Measurements from ENCODE around the gene ABCB4. TPM values are rescaled to one million over a fixed set of nuclear protein-coding genes. Genes with fewer than 3 reads are reported as not detected.

The ABCB4 gene
- total RNA-seq, 1 experiment from 2014 or later, result 0.20 TPM

DNA sequence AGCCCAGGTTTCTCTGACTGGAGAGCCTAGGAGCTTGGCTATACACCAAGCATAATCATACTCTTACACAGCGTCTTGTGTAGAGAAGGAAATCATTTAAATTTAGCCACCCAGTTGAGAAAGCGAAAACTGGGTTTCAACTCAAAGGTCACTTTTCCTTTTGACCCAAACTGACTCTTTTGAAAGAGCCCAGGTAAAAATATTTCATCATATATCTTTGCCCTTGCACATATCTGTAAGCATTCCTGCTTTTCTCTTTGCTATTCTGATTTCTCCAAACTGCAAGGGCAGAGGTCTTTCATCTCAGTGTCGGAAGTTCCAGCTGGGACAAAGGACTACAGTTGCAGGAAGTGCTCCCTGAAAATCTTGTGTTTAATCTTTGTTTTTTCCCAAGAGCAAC is 22.0 kb upstream of the ABCB4 start:
- Mint-ChIP-seq H3K36me3 (ENCODE audit: insufficient read depth in 1 of 3, low read depth in 3 of 3) (no peaks in the 10 kb centered on the region), H3K27ac (no peak overlapping the region), H3K9me3 (no peaks in the 10 kb centered on the region), H3K27me3 (ENCODE audit: low read depth) (no peaks in the 10 kb centered on the region; the same call in 1 of the 2 replicates), H3K4me3 (no peak overlapping the region), H3K4me1 (no peaks in the 10 kb centered on the region)
- H4K5ac ChIP-seq (ENCODE audit: insufficient read length, low read depth, low read length), result no peak overlapping the region
- H3K23me2 ChIP-seq (ENCODE audit: insufficient read length, low read depth, low read length, poor library complexity, severe bottlenecking), result no peaks in the 10 kb centered on the region
- H3K23ac ChIP-seq (ENCODE audit: insufficient read length, low read depth, low read length), result no peak overlapping the region
- no CpG with 5 or more reads among the region's 3 CpGs for WGBS (ENCODE audit: extremely low coverage, insufficient read length, low lambda C conversion rate)
- no peak overlapping the region for H3K18ac ChIP-seq (ENCODE audit: insufficient read length, low read depth, low read length)
- no peak overlapping the region for H2BK20ac ChIP-seq (ENCODE audit: low read depth, low read length, poor library complexity, severe bottlenecking)
- H3K27me3 ChIP-seq (ENCODE audit: insufficient read depth, low read length), result no peaks in the 10 kb centered on the region
- no peaks in the 10 kb centered on the region for H3K9me3 ChIP-seq (ENCODE audit: control insufficient read depth, low read depth, low read length)
- no peaks in the 10 kb centered on the region for H3K79me2 ChIP-seq (ENCODE audit: insufficient read depth, low read length)
- H2BK15ac ChIP-seq (ENCODE audit: low read depth, low read length), result no peak overlapping the region
- no peak overlapping the region for H2BK120ac ChIP-seq (ENCODE audit: low read depth, low read length, poor library complexity, severe bottlenecking)
- TF ChIP-seq, protein P1, sequence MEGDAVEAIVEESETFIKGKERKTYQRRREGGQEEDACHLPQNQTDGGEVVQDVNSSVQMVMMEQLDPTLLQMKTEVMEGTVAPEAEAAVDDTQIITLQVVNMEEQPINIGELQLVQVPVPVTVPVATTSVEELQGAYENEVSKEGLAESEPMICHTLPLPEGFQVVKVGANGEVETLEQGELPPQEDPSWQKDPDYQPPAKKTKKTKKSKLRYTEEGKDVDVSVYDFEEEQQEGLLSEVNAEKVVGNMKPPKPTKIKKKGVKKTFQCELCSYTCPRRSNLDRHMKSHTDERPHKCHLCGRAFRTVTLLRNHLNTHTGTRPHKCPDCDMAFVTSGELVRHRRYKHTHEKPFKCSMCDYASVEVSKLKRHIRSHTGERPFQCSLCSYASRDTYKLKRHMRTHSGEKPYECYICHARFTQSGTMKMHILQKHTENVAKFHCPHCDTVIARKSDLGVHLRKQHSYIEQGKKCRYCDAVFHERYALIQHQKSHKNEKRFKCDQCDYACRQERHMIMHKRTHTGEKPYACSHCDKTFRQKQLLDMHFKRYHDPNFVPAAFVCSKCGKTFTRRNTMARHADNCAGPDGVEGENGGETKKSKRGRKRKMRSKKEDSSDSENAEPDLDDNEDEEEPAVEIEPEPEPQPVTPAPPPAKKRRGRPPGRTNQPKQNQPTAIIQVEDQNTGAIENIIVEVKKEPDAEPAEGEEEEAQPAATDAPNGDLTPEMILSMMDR (conservative IDR thresholded peaks at IDR 0.05), result no peak
- no peak overlapping the region for H3K9ac ChIP-seq (ENCODE audit: extremely low read depth, insufficient read length, low read length)
- no peak overlapping the region for H2BK12ac ChIP-seq (ENCODE audit: insufficient read length, low read depth, low read length)
- H4K20me1 ChIP-seq (ENCODE audit: control insufficient read depth, insufficient read depth, insufficient read length), result no peaks in the 10 kb centered on the region
- H3T11ph ChIP-seq (ENCODE audit: low read length), result no peak overlapping the region
- no peaks in the 10 kb centered on the region for H3K79me1 ChIP-seq (ENCODE audit: insufficient read depth, low read depth, low read length, poor library complexity, severe bottlenecking)
- no peak overlapping the region for H3K27ac ChIP-seq (ENCODE audit: insufficient read length, low read depth, low read length)
- no peak overlapping the region for H2BK5ac ChIP-seq (ENCODE audit: insufficient read length, low read length)
- H2AK5ac ChIP-seq (ENCODE audit: insufficient read length, low read length), result no peak overlapping the region
- no peak overlapping the region for H2AFZ ChIP-seq (ENCODE audit: low read length)
- DNase-seq, result no peak
- H4K91ac ChIP-seq (ENCODE audit: insufficient read length, low read depth, low read length), result no peak overlapping the region
- no peak overlapping the region for H3K4ac ChIP-seq (ENCODE audit: low read depth, low read length)
- H3K4me1 ChIP-seq (ENCODE audit: insufficient read depth, low read length), result no peaks in the 10 kb centered on the region
- no peak overlapping the region for H3K4me2 ChIP-seq (ENCODE audit: insufficient read depth, insufficient read length, low read length)
- H3K56ac ChIP-seq (ENCODE audit: insufficient read length, low read depth, low read length), result no peak overlapping the region
- H3K14ac ChIP-seq (ENCODE audit: insufficient read depth, low read length), result no peak overlapping the region
- H4K8ac ChIP-seq (replicated peaks; ENCODE audit: insufficient read length, low read depth, low read length), result no peak overlapping the region
